HG02884 (cell line): Measurements from ENCODE around the gene ALK.

ENCODE experiments used
- ATAC-seq: cut with Tn5 transposase; IDR thresholded peaks from one replicate; pipeline ENCODE4 v1.9.1; 2021; ENCODE audit warnings: mild to moderate bottlenecking, moderate library complexity; ENCODE audit not compliant: unreplicated experiment

Gene ALK

DNA sequence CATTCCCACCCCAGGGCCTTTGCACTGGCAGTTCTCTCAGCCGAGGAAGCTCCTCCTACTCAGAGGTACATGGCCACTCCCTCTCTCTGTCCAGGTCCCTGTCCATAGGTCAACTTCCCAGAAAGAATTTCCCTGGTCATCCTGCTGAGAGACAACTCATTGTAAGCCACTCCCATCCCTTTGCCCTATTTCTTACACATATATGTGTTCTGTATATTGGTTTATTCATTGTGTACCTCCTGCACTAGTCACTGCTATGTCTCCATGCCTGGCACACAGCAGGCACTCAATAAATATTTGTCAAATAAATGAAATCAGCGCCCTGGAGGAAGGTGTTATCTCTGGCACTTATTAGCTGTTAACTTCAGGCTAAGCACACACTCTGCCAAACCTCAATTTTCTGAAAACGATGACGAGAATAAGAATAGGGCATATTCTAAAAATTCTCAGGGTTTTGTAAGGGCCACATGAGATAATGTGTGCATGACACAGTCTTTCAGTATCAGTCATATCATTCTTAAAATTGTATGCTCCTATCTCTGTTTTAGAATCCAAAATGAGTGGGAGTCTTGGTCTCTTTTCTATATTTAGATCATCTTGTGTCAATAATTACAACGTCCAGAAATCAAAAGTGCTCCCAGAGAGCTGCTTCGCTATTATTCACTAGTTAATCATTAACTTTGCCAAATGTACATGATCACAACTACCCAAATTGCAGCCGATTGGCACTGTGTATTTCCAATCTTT, 198.0 kb downstream of the ALK start:
- peak; percentile 84 for ATAC-seq

DNA sequence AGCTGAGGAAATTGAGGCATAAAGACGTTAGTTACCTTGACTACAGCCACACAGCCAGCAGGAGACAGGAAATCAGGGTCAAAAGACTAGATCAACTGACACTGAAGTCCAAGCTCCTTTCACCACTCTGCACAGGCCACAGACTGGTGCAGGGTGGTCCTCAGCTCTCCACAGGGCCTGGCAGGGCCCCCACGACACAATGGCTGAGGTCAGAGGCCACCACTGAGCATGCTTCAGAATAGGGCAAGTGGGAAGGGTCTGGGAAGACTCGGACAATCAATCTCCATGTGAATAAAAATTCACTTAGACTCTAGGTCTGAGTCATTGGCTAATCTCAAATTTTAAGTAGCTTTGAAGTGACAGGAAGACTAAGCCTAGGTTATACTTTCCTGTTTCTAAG, 201.7 kb downstream of the ALK start:
- no peak for ATAC-seq

DNA sequence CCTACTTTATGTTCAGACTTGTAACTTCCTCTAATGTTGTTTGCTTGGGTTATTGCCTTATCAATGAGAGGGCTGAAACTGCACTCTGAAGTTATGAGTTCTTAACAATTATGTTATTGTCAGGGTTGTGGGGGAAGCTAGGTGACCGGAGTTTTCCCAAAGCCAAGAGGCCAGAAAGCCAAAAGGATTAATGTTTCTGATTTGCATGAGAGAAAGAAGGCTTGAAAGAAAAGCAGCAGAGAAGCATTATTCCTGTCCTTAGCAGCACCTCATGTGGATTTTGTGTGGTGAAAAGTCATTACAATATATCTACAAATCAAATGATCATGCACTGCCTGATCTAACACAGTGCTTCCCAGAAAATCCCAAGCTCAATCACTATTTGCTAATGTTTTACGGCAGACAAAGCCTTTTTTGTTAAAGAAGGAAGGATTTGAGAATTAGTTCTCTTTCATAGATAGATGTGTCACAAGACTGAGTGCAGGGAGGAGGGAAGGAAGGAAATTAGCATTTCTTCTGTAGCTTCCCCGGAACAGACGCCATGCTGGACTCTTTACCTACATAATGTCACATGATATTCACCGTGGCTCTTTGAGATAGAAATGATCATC, 203.2 kb downstream of the ALK start:
- no peak for ATAC-seq

DNA sequence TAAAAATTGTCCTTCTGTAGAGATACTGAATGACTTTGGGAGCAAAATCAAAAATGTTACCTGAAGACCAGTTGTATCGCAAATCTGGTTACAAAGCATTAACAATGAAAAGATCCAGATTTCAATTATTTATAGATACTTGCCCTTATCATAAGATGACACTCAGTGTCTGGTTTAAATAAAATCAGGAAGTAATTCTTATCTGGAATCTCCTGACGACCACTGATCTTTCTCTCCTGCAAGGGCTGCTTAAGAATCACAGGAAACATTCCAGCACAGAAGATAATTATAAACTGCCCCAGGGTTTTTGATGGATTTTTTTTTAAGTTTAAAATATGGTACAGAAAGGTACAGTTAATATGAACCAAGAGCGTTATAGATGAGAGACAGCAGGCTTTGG, 205.7 kb downstream of the ALK start:
- ATAC-seq: no peak

DNA sequence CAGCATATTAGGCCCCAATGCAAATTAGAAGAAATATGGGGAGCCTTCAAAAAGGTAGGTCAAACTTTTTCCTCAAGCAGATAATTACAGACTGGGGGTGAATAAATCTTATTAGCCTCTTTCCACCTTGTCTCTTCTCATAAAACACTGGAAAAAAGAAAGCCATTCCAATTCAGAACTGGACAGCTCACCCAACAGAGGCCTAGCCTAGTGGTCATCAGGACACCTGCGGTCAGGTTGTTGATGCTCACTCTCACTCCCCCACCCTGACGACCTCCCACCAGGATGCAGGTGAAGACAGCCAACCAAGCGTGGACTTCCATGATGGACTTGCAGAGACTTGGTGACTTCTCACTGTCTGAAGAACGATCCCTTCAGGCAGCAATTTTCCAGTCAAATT, 207.1 kb downstream of the ALK start:
- ATAC-seq: no peak

DNA sequence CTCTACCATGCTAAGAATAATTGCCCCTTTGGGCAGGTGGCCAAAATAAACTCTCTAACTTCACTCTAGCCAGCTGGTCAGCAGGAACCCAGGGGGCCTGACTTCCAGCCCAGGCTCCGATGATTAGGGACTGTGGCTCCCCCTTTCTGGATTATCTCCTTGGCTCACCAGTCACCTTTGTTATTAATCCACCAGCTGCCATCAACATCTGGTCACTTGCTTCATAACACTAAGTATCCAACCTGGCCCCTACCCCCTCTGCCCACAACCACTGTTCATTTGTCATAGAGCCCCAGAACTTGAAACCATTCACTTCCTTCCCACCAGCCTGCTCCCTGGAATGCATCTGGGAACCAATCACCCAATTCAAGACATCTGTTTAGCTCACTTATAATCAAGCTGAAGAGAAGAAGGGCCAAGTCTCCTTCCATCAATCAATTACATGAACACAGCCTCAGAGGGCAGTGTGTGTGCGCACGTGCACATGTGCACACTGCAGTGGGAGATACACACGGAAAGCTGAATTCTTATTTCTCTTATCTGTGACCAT, 215.1 kb downstream of the ALK start:
- ATAC-seq: no peak

DNA sequence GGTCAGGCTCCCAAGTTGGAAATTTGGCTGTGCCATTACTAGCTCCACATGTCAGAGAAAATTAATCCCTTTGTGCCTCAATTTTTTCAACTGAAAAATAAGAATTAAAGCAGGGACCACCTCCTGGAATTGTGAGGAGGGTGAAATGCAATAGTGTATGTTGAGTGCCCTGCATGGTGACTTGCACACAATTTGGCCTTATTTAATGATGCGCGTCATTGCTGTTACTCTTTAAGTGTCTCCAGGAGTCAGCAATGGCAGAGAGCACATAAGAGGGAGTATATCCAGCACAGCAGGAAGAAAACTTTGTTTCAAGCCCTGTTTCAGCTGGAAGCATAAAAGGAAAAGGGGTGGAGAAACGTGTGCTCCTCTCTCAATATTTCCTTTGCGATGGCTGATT, 215.8 kb downstream of the ALK start:
- no peak for ATAC-seq

DNA sequence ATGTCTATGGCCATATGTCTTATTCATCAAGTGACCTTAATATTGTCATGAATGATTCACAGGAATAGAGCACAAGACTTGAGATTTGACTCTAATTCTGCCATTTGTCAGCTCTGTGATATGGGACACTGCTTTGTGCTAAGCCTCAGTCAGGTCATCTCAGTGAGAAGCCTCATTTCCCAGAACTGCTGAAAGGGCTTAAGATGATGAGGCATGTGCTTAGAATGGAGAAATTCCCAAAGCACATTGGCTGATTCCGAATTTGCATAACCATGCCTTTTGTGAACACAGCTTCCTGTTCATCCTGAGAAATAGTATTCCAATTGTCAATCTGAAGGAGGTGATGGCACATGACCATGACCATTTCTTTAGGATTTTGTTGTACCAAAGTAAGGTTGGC, 218.1 kb downstream of the ALK start:
- ATAC-seq: no peak

DNA sequence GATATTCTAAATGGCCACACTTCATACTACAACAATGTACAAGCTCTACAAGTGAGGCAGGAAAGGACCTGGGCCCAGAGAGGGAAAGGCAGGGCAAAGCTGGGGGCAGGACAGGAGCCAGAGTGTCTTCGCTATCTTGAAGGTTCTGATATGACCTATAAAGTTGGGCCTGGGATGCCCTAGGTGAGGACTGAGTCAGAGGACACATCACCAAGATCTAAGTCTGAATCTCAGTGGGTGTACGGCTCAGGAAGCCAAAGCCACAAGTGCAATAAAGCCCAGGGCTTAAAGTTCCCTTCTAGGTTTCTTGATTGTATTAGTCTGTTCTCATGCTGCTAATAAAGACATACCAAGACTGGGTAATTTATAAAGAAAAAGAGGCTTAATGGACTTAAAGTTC, 219.1 kb downstream of the ALK start:
- no peak for ATAC-seq

DNA sequence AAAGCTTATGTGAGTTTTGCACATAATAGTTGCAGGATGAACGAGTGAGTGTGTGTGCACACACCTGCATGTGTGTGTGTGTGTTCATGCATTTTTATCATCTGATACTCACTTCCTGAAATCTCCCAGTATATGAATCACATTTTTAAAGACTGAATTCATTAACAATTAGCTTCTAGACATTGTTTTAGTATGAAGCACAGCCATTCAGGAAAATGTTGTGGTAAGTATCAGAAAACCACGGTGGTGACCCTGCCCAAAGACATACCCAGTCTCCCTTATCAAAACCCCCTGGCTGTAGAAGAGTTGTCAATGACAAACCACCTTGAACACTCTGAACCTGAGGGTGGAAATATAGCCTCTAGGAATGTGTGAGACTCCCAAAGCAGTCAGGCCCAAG, 220.8 kb downstream of the ALK start:
- ATAC-seq: no peak

DNA sequence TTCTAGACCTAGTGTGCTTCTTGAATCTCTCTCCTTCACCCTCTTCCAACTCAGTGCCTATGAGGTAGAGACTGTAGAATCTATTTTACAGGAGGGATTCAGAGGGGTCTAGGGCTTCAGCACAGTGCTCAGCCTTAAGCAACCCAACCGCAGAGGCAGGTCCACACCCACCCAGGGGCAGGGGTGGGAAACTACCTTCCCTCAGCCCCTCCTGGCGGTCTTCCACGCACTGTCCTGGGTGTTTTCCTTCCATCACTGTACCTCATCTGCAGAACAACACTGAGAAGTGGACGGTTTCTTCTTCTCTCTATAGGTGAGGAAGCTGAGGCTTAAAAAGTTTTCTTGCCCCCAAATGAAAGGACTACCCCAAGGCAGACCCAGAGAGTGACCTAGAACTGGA, 222.3 kb downstream of the ALK start:
- no peak for ATAC-seq

DNA sequence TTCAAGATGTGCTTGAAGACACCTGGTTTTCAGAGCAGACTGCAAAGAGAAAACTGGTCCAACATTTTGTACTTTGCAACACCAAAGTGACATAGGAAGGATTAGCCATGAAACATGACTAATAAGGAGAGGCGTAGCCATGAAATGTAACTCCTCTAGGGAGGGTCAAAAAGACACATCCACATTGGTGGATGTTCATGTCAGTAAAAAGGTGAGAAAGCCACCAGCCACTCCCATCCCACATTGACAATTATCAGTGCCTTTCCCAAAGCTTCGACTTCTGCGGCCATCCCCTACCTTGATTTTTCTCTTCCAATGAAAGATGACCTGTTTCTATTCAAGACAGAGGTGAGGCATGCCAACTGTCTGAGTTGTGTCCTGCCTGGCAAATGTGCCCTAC, 223.2 kb downstream of the ALK start:
- no peak for ATAC-seq

DNA sequence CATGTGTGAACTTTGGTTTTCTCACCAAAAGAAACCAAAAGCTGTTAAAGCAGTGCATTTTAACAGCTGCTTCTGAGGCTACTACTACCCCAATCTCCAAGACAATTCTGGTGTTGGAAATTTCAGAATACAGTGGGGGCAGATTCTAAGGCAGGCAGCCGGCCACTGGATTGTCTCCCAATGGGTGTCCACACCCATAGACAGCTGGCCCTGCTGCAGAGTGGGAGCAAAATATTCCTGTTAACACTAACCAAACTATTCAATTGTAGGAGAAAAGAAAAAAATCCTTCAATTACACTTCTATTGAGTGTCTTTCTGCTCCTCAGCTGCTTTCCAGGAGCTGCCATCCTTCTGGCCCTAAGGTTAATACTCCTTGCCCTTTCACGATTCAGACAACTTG, 223.7 kb downstream of the ALK start:
- no peak for ATAC-seq

DNA sequence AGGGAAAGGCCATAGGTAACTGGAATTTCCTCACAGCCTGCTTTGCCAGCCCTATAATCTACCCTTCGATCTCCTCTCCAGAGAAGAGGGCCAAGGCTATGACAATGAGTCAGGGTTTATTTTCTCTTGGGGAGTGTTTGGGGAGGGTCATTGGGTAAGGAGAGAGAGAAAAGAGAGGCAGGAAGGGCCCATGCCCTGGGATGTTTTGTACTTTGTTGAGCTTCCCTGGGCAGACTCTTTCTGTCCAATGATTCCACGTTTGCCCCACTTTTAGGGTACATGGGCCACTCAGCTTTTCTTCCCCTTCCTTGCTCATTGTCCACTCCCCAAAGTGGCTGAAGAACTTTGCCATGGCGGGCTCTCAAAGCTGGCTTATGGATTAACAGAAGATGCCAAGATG, 224.2 kb downstream of the ALK start:
- no peak for ATAC-seq

DNA sequence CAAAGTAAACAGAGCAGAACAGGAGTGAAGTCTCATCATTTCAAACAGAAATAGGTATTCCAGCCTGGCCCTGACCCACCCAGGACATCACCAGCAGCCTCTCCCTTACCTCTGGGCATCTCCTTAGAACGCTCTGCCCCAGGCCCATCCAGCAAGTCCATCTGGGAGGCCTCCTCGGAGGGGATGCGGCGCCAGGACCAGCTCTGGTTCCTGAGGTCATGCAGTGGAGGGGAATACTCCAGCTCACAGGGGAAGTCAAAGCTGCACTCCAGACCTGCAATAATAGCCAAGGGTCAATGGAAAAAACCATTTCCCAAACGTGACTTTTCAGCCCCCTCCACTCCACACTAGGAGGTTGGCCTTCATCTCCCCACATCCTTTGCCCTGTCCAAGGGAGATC, 226.6 kb downstream of the ALK start:
- ATAC-seq: no peak

DNA sequence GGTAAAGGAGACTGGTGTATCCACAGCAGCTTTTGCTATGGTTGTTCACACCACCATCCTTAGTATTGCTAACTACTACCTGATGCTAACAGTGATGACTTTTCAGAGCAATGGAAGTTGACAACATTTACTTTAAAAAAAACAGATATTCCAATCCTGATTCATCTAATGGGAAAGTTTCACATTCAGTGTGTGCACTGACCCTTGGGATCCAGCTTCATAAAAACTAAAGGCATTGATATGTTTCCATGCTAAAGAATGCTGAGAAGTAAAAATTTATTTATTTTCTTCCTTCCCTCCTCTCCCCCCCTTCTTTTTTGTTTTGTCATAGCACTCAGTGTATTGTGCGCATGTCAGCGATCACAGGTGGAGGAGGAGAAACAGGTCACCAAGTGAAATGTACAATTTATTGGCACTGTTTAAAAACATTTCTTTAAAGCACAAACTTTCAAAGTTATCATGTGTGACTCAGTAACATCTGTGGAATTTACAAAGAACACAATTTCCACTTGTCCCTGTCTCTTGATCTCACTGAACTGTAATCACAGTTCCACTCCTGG, 229.9 kb downstream of the ALK start:
- ATAC-seq: no peak

DNA sequence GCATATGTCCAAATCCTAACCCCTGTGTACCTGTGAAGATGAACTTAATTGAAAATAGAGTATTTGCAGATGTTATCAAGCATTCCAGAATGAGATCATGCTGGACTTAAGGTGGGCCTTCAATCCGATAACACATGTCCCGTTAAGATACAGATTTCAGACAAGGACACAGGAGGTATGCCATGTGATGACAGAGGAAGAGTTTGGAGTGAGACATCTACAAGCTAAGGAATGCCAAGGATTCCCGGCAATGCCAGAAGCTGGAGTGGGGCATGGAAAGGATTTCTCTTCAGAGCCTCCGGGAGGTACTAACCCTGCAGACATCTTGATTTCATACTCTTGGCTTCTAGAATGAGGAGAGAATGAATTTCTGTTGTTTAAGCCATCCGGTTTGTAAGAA, 231.7 kb downstream of the ALK start:
- no peak for ATAC-seq

DNA sequence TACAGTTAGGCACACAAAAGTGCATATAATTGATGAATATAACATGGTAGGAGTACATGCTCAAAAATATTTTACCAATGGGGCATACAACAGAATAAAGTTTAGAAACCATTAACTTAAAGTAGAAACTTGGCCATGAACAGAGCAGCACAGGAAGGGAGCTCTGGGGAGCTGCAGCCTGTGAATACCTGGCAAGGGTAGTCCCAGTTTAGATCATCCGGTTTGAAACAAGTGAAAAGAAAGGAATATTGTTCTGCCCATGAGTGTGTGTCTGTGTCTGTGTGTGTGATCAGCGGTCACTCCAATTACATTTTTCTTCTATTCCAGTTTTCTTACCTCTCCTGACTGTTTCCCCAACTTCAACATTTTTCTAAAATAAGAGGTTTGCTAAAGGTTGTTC, 233.0 kb downstream of the ALK start:
- ATAC-seq: no peak

DNA sequence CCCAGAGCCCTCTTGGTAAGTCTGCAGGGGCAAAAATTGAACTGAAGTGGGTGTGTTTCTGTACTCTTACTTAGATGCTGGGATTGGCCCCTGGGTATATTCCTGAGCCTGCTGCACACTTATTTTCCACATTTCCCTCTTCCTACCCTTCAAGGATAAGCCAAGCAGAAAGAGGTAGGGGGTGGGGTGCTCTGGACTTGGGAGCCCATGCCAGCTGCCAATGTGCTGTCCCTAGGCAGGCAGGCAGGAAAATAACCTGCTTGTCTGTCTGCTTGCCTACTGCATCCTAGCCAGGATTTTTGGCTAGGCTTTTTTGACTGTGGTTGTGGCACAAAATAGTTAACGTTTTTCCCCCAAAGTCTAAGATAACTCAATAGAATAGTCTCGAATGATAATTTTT, 234.3 kb downstream of the ALK start:
- ATAC-seq: no peak

DNA sequence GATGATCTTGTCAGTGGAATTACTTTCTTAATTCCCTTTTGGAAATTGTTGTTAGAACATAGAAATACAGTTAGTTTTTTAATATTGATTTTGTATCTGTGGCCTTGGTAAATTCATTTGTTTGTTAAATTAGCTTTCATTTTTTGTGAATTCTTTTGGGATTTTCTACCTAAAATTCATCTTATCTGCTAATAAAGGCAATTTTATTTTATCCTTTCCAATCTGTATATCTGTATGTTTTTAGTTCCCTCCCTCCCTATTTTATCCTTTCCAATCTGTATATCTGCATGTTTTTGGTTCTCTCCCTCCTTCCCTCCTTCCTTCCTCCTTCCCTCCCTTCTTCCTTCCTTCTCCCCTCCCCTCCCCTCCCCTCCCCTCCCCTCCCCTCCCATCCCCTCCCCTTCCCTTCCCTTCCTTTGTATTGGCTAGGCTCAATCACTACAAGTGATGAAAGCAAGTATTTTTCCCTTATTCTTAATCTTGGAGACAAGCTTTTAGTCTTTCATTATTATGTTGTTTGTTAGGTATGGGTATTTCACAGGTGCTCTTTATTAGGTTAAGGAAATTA, 244.4 kb downstream of the ALK start:
- ATAC-seq: no peak

DNA sequence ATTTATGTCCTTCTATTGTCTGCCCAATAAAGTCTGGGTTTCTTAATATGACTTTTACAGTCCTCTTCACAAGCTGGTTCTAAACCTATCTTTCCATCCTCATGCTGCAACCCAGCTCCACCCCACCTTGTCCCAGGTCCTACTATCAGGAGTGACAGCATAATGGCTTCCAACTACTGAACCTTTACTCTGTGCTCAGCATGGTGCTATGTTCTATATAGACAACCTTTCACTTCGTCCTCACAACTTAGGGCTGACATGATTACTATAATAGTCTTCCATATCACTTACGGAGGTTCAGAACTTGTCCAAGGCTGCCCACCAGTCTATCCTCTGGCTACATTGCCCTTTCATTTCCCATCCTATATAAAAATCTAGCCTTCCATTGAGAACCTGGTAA, 256.8 kb downstream of the ALK start:
- ATAC-seq: no peak

DNA sequence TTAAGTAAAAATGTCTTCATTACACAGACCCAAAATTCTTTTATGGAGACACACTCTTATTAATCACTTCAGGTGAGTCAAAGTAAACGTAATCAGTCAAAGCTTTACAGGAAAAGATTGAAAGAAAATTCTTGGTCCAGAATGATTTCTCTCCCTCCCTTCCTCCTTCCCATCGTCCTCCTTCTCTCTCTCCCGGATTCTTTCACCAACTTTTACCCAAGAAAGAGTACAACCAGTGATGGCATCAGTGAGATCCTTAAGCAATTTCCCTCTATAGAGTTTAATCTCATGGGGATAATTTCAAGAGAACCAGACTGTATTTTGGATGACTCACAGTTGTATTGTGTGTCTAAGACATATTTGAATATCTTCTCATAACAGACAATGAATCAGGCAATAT, 258.1 kb downstream of the ALK start:
- no peak for ATAC-seq
